K562 (cell line): ENCODE results near the gene APC2. TPM values are rescaled to one million over a fixed set of nuclear protein-coding genes. Genes with fewer than 3 reads are reported as not detected.

Experiments
- ARID4B ChIP-seq: sonication (generic); formaldehyde crosslinking; IDR thresholded peaks from 2 replicates; pipeline ENCODE4 v1.8.0; 2022; ENCODE audit warnings: mild to moderate bottlenecking, missing genetic modification reagents
- GABPB2 ChIP-seq: fragments of 250-450 bp; sonication (Bioruptor Pico); conservative IDR thresholded peaks from 2 replicates; pipeline ENCODE4 v1.5.1; 2021; ENCODE audit warnings: mild to moderate bottlenecking
- JUND ChIP-seq, 2 experiments: IDR thresholded peaks; 2 replicates in 1 of 2; 3 replicates in 1 of 2; pipeline ENCODE4 v1.6.1; 2011; ENCODE audit warnings: borderline replicate concordance in 2 of 2, low read depth in 2 of 2, low read length in 2 of 2, improper control_type of control experiment in 1 of 2, missing biosample characterization in 1 of 2, missing genetic modification characterization in 1 of 2, missing genetic modification reagents in 1 of 2
- MTA3 ChIP-seq: fragments of 450-650 bp; formaldehyde crosslinking; IDR thresholded peaks from 2 replicates; pipeline ENCODE4 v1.6.1; 2017; ENCODE audit warnings: mild to moderate bottlenecking, borderline replicate concordance
- POLR3G ChIP-seq: IDR thresholded peaks from 2 replicates; pipeline ENCODE4 v1.6.1; 2011; ENCODE audit not compliant: insufficient read length, insufficient replicate concordance; ENCODE audit errors: extremely low read depth
- SETDB1 ChIP-seq: IDR thresholded peaks from one replicate; pipeline ENCODE4 v1.6.1; 2012; ENCODE audit warnings: low read length, control low read depth, inconsistent platforms
- TAF9B ChIP-seq: fragments of 450-650 bp; IDR thresholded peaks from 2 replicates; pipeline ENCODE4 v1.6.1; 2018; ENCODE audit warnings: mild to moderate bottlenecking; ENCODE audit not compliant: partially characterized antibody
- TAL1 ChIP-seq: fragments of 450-650 bp; IDR thresholded peaks from 2 replicates; pipeline ENCODE4 v1.6.1; 2016; ENCODE audit warnings: mild to moderate bottlenecking
- TARDBP ChIP-seq: fragments of 450-650 bp; IDR thresholded peaks from 2 replicates; pipeline ENCODE4 v1.6.1; 2016
- TBL1XR1 ChIP-seq, 2 experiments: IDR thresholded peaks; 2 replicates each; pipeline ENCODE4 v1.6.1; 2012; ENCODE audit warnings: improper control_type of control experiment in 2 of 2, low read length in 2 of 2, mild to moderate bottlenecking in 1 of 2
- THAP7 ChIP-seq: fragments of 250-450 bp; sonication (Bioruptor Pico); IDR thresholded peaks from 2 replicates; pipeline ENCODE4 v1.5.0; 2021
- YY1 ChIP-seq, 3 experiments: IDR thresholded peaks; 2 replicates each; pipeline ENCODE4 v1.6.1; 2011; ENCODE audit warnings: low read length in 2 of 3, mild to moderate bottlenecking in 2 of 3, moderate library complexity in 2 of 3, borderline replicate concordance in 1 of 3, control low read depth in 1 of 3, low read depth in 1 of 3; ENCODE audit not compliant: insufficient read depth in 3 of 3, insufficient replicate concordance in 2 of 3, control insufficient read depth in 1 of 3, insufficient read length in 1 of 3; ENCODE audit errors: extremely low read depth in 1 of 3
- ZC3H4 ChIP-seq: sonication (generic); formaldehyde crosslinking; IDR thresholded peaks from 2 replicates; pipeline ENCODE4 v1.9.0; 2021; ENCODE audit warnings: missing genetic modification reagents, borderline replicate concordance
- ZFP36 ChIP-seq: fragments of 150-350 bp; IDR thresholded peaks from 2 replicates; pipeline ENCODE4 v1.6.1; 2018; ENCODE audit warnings: low read length, low read depth; ENCODE audit not compliant: partially characterized antibody
- ZNF121 ChIP-seq: sonication (generic); formaldehyde crosslinking; conservative IDR thresholded peaks from 2 replicates; pipeline ENCODE4 v1.8.0; 2022; ENCODE audit warnings: missing genetic modification reagents
- polyA plus RNA-seq, 8 experiments: library from polyadenylated mRNA; depleted of rRNA in 4 of 8; stranded (reverse) in 5 of 8; unstranded in 3 of 8; fragments of >200 nt; fragmentation: Nextera tagmentation in 2 of 8; fragmentation: Illumina TruSeq in 1 of 8; extraction: Ambion mirVana in 2 of 8; extraction: Trizol in 1 of 8; gene quantifications; 2 replicates each; pipeline versions ENCODE4 v1.2.1 to v1.2.3, GENCODE V29; 2011 to 2014; ENCODE audit warnings: inconsistent platforms in 1 of 8, missing spikeins in 1 of 8
- total RNA-seq, 7 experiments: library from RNA; depleted of rRNA in 6 of 7; stranded (reverse); fragments of >200 nt in 6 of 7; fragmentation: Illumina TruSeq in 2 of 7; extraction: Trizol in 2 of 7; gene quantifications; 2 replicates each; pipeline versions ENCODE4 v1.2.1 to v1.2.3, GENCODE V29; 2011 to 2021; ENCODE audit warnings: low replicate concordance in 1 of 7
- TF ChIP-seq, protein P1 (sequence below): fragments of 250-450 bp; sonication (Bioruptor Pico); IDR thresholded peaks from 2 replicates; pipeline ENCODE4 v1.8.0; 2021; ENCODE audit warnings: mild to moderate bottlenecking, moderate library complexity
- TF ChIP-seq, protein P2 (sequence below): fragments of 250-450 bp; sonication (Bioruptor Pico); IDR thresholded peaks from 2 replicates; pipeline ENCODE4 v1.9.0; 2021; ENCODE audit warnings: mild to moderate bottlenecking, inconsistent platforms

APC2 gene
- total and polyA plus RNA-seq, 9 of the 15 experiments (the other 6 are each of a cell fraction or from before 2014, with no cell fraction given): 0.01 to 0.40 (median 0.05) TPM; not detected in 3

- TF ChIP-seq ARID4B (CRISPR knock-in tag) (peak; percentile 34; the same call in 1 of the 2 replicates), ZNF121 (CRISPR knock-in tag) (0 out of 2 replicates have a peak, but pooled peaks have one; percentile 5), TAF9B (no peak), ZFP36 (peak; percentile 100), TAL1 (no peak), TARDBP (0 out of 2 replicates have a peak, but pooled peaks have one; percentile 42), MTA3 (peak; percentile 54), SETDB1 (no peak), THAP7 (CRISPR knock-in tag) (no peak), ZC3H4 (CRISPR knock-in tag) (peak; percentile 41; the same call in 1 of the 2 replicates), JUND (IDR thresholded peaks at IDR 0.05; ENCODE audit: borderline replicate concordance, low read depth, low read length) (no peak; the same call in 1 of the 2 replicates), JUND (tag; IDR thresholded peaks at IDR 0.05; ENCODE audit: borderline replicate concordance, low read depth, low read length) (no peak; the same call in 2 of the 3 replicates), YY1 (IDR thresholded peaks at IDR 0.05; ENCODE audit: borderline replicate concordance in 1 of 3, control insufficient read depth in 1 of 3, extremely low read depth in 1 of 3, insufficient read depth in 3 of 3, insufficient read length in 1 of 3, insufficient replicate concordance in 2 of 3, low read depth in 1 of 3, low read length in 2 of 3) (peak in 2 of 3 experiments; percentile 17 to 29), TBL1XR1 (IDR thresholded peaks at IDR 0.05; ENCODE audit: low read length in 2 of 2) (peak in 1 of 2 experiments; percentile 49; a peak in 1 of 4 replicates), GABPB2 (no peak), POLR3G (no peak)
- TF ChIP-seq, protein P1, sequence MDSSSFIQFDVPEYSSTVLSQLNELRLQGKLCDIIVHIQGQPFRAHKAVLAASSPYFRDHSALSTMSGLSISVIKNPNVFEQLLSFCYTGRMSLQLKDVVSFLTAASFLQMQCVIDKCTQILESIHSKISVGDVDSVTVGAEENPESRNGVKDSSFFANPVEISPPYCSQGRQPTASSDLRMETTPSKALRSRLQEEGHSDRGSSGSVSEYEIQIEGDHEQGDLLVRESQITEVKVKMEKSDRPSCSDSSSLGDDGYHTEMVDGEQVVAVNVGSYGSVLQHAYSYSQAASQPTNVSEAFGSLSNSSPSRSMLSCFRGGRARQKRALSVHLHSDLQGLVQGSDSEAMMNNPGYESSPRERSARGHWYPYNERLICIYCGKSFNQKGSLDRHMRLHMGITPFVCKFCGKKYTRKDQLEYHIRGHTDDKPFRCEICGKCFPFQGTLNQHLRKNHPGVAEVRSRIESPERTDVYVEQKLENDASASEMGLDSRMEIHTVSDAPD: no peak
- TF ChIP-seq, protein P2, sequence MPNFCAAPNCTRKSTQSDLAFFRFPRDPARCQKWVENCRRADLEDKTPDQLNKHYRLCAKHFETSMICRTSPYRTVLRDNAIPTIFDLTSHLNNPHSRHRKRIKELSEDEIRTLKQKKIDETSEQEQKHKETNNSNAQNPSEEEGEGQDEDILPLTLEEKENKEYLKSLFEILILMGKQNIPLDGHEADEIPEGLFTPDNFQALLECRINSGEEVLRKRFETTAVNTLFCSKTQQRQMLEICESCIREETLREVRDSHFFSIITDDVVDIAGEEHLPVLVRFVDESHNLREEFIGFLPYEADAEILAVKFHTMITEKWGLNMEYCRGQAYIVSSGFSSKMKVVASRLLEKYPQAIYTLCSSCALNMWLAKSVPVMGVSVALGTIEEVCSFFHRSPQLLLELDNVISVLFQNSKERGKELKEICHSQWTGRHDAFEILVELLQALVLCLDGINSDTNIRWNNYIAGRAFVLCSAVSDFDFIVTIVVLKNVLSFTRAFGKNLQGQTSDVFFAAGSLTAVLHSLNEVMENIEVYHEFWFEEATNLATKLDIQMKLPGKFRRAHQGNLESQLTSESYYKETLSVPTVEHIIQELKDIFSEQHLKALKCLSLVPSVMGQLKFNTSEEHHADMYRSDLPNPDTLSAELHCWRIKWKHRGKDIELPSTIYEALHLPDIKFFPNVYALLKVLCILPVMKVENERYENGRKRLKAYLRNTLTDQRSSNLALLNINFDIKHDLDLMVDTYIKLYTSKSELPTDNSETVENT (CRISPR knock-in tag): 0 out of 2 replicates have a peak, but pooled peaks have one; percentile 19
These were observed 63.8 kb downstream of the APC2 start (continued) for GRCh38 chr19:1513499-1514294.
